ENCODE measurements around the gene S100A2.
"Not testable (repeated sequence)": the region's sequence is repeated elsewhere in the genome, so short reads cannot be mapped to it uniquely, and the experiment has no call there.

Gene S100A2

DNA sequence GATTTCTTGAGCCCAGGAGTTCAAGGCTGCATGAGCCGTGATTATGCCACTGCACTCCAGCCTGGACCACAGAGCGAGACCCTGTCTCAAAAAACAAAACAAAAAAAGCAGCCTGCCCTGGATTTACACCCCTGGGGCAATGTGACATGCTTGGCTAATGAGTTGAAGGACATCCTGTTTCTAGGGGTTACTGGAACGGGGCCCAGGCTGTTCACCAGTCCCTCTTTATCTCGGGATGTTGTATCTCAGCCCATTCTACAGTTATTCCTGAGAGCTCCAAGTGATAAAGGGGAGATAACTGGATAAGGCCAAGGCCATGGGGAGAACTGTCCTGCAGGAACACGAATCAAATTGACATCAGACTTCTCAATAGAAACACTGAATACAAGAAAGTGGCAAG, 21.7 kb upstream of the S100A2 start:
- CTCF ChIA-PET, result no interaction called here
- POLR2A ChIA-PET, result interaction anchor here (4.1 kb wide), 1 partner anchor 40 kb away, joined by 17 read pairs; the partner anchor contains the start of genes S100A1 and S100A13
- TF ChIP-seq HDGF (IDR thresholded peaks at IDR 0.05; ENCODE audit: borderline replicate concordance) (no peak), FOXA1 (IDR thresholded peaks at IDR 0.05) (no peak), CTBP1 (IDR thresholded peaks at IDR 0.05; ENCODE audit: borderline replicate concordance) (no peak), ZNF384 (IDR thresholded peaks at IDR 0.05) (no peak), ELF4 (IDR thresholded peaks at IDR 0.05) (no peak), L3MBTL2 (conservative IDR thresholded peaks at IDR 0.05) (no peak), FOXK2 (IDR thresholded peaks at IDR 0.05) (no peak)
- TF ChIP-seq, protein P1, sequence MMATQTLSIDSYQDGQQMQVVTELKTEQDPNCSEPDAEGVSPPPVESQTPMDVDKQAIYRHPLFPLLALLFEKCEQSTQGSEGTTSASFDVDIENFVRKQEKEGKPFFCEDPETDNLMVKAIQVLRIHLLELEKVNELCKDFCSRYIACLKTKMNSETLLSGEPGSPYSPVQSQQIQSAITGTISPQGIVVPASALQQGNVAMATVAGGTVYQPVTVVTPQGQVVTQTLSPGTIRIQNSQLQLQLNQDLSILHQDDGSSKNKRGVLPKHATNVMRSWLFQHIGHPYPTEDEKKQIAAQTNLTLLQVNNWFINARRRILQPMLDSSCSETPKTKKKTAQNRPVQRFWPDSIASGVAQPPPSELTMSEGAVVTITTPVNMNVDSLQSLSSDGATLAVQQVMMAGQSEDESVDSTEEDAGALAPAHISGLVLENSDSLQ (IDR thresholded peaks at IDR 0.05), result no peak
- peak; percentile 5 for DNase-seq (ENCODE audit: extremely low spot score)

DNA sequence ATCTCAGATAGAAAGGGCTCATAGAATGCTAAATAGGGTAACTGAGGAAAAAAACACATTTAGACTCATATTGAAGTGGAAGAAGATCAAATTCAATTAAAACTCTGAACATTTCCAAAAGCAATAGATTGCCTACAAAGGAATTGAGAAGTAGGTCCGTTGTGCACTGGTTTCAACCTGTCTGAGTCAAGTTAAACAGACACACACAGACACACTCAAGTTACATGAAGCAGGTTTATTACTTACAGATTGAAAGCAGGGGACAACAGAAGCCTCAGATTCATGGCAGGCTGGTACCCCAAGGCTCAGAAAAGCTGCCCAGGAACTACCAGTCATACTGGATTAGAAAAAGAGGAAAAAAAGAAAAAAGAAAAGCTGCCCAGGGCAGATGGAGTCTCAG, 20.7 kb upstream of the S100A2 start:
- DNase-seq (ENCODE audit: extremely low spot score), result no peak
- TF ChIP-seq ZNF384 (IDR thresholded peaks at IDR 0.05), result no peak
- no peak for TF ChIP-seq FOXK2 (IDR thresholded peaks at IDR 0.05)
- no peak for TF ChIP-seq FOXM1 (IDR thresholded peaks at IDR 0.05; ENCODE audit: borderline replicate concordance)
- TF ChIP-seq CTBP1 (IDR thresholded peaks at IDR 0.05; ENCODE audit: borderline replicate concordance), result no peak
- no peak for TF ChIP-seq L3MBTL2 (conservative IDR thresholded peaks at IDR 0.05)
- TF ChIP-seq ELF4 (IDR thresholded peaks at IDR 0.05), result no peak
- no peak for TF ChIP-seq FOXA1 (IDR thresholded peaks at IDR 0.05)
- TF ChIP-seq, protein P1 (IDR thresholded peaks at IDR 0.05), result no peak
- ChIA-PET CTCF (interaction anchor here (0.5 to 2.2 kb wide), 2 partner anchors 42 to 68 kb away, joined by 4 to 9 read pairs; partner anchors contain the start of genes S100A1 and S100A13), POLR2A (interaction anchor here (1.2 to 4.1 kb wide), 3 partner anchors 41 to 48 kb away, joined by 4 to 17 read pairs (median 5); partner anchors contain the start of genes CHTOP, S100A1 and S100A13)

DNA sequence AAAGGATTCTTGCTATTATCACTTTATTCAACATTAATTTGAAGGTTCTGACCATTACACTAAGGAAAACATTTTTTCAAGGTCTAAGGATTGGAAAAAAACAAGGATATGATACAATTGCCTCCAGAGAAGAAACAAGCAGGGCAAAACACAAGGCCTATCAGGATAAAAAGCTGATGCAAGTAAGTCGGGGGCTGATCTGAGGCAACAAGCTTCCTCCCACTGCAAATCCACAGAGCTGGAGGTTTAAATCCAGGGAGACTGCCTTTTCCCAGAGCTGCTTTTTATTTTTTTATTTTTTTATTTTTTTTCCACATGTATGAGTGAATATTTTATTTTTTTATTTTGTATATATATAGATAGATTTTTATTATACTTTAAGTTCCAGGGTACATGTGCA, 19.4 kb upstream of the S100A2 start:
- CTCF ChIA-PET, result interaction anchor here (0.7 to 2.2 kb wide), 5 partner anchors 15 to 52 kb away, joined by 4 to 9 read pairs (median 6); partner anchors contain the start of genes CHTOP, S100A1 and S100A13
- no peak for DNase-seq (ENCODE audit: extremely low spot score)
- TF ChIP-seq SUZ12 (IDR thresholded peaks at IDR 0.05), result no peak
- TF ChIP-seq, protein P1 (IDR thresholded peaks at IDR 0.05), result no peak
- no peak for TF ChIP-seq L3MBTL2 (conservative IDR thresholded peaks at IDR 0.05)
- no peak for TF ChIP-seq CTBP1 (IDR thresholded peaks at IDR 0.05; ENCODE audit: borderline replicate concordance)
- TF ChIP-seq FOXK2 (IDR thresholded peaks at IDR 0.05), result no peak
- TF ChIP-seq SP1 (IDR thresholded peaks at IDR 0.05), result no peak
- TF ChIP-seq BHLHE40 (IDR thresholded peaks at IDR 0.05; ENCODE audit: borderline replicate concordance), result no peak
- TF ChIP-seq LEF1 (IDR thresholded peaks at IDR 0.05; ENCODE audit: borderline replicate concordance), result no peak
- TF ChIP-seq ARNT (IDR thresholded peaks at IDR 0.05), result no peak
- POLR2A ChIA-PET, result interaction anchor here (1.0 to 4.1 kb wide), 3 partner anchors 42 to 50 kb away, joined by 4 to 17 read pairs (median 5); partner anchors contain the start of genes CHTOP, S100A1 and S100A13

DNA sequence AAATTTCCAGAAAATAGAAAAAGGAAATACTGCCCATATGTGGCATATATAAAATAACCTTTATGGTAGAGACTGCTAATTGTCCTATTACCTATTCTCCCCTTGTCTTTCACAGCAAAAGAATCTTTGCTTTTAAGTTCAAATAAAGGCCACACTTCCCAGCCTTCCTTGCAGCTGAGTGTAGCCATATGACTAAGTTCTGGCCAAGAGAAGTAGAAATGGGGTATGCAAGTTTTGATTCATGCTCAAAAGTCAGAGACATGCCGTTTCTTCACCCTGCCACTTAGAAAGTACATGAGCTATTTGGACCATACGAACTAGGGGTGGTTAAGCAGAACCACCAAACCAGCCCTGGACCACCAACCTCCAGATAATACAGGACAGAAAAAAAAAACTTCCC, 18.3 kb upstream of the S100A2 start:
- POLR2A ChIA-PET, result interaction anchor here (1.0 to 4.1 kb wide), 2 partner anchors 43 to 50 kb away, joined by 4 to 17 read pairs; partner anchors contain the start of genes CHTOP, S100A1 and S100A13
- no peak for DNase-seq (ENCODE audit: extremely low spot score)
- TF ChIP-seq LEF1 (IDR thresholded peaks at IDR 0.05; ENCODE audit: borderline replicate concordance) (no peak), TARDBP (IDR thresholded peaks at IDR 0.05) (no peak), HDGF (IDR thresholded peaks at IDR 0.05; ENCODE audit: borderline replicate concordance) (no peak), BHLHE40 (IDR thresholded peaks at IDR 0.05; ENCODE audit: borderline replicate concordance) (no peak), ARNT (IDR thresholded peaks at IDR 0.05) (no peak), SUZ12 (IDR thresholded peaks at IDR 0.05) (no peak), SP1 (IDR thresholded peaks at IDR 0.05) (no peak)
- CTCF ChIA-PET, result interaction anchor here (0.8 to 1.5 kb wide), 3 partner anchors 44 to 51 kb away, joined by 4 to 6 read pairs (median 4); partner anchors contain the start of gene CHTOP

DNA sequence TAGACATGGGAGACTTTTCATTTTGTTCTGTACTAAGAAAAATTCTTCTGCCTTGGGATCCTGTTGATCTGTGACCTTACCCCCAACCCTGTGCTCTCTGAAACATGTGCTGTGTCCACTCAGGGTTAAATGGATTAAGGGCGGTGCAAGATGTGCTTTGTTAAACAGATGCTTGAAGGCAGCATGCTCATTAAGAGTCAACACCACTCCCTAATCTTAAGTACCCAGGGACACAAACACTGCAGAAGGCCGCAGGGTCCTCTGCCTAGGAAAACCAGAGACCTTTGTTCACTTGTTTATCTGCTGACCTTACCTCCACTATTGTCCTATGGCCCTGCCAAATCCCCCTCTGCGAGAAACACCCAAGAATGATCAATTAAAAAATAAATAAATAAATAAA, 17.9 kb upstream of the S100A2 start:
- CTCF ChIA-PET; DNase-seq (ENCODE audit: extremely low spot score): not testable (repeated sequence)
- POLR2A ChIA-PET, result interaction anchor here (4.1 kb wide), 1 partner anchor 44 kb away, joined by 17 read pairs; the partner anchor contains the start of genes S100A1 and S100A13

DNA sequence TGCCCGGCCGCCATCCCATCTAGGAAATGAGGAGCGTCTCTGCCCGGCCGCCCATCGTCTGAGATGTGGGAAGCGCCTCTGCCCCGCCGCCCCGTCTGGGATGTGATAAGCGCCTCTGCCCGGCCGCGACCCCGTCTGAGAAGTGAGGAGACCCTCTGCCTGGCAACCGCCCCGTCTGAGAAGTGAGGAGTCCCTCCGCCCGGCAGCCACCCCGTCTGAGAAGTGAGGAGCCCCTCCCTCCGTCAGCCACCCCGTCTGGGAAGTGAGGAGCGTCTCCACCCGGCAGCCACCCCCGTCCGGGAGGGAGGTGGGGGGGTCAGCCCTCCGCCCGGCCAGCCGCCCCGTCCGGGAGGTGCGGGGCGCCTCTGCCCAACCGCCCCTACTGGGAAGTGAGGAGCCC, 17.2 kb upstream of the S100A2 start:
- DNase-seq (ENCODE audit: extremely low spot score); CTCF ChIA-PET; POLR2A ChIA-PET: not testable (repeated sequence)

DNA sequence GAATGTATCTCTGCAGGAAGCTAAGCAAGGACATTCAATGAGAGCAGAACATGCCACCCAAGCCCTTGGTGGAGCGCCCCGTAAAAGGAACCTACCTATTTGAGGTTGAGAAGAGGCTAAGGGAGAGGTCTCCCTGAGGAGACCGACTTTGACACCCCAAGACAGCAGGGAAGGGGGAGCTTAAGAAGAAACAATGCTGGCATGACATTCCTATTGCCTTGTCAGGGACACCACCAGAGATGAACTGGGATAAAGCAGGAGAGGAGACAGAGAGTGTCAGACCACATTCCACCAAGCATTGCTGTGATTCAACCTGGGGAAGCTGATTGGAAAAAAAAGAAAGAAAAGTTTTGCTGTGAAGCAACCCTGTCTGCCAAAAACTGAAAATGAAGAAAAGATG, 13.3 kb upstream of the S100A2 start:
- DNase-seq (ENCODE audit: extremely low spot score), result no peak
- ChIA-PET POLR2A (interaction anchor here (3.9 kb wide), 1 partner anchor 55 kb away, joined by 20 read pairs; the partner anchor contains the start of gene CHTOP), CTCF (interaction anchor here (2.7 kb wide), 1 partner anchor 46 kb away, joined by 11 read pairs; no protein-coding TSS in a partner anchor)
- no peak for TF ChIP-seq ELF4 (IDR thresholded peaks at IDR 0.05)
- TF ChIP-seq, protein P1 (IDR thresholded peaks at IDR 0.05), result no peak
- no peak for TF ChIP-seq BHLHE40 (IDR thresholded peaks at IDR 0.05; ENCODE audit: borderline replicate concordance)
- no peak for TF ChIP-seq ARNT (IDR thresholded peaks at IDR 0.05)
- TF ChIP-seq ZNF384 (IDR thresholded peaks at IDR 0.05), result no peak
- no peak for TF ChIP-seq HDGF (IDR thresholded peaks at IDR 0.05; ENCODE audit: borderline replicate concordance)
- no peak for TF ChIP-seq LEF1 (IDR thresholded peaks at IDR 0.05; ENCODE audit: borderline replicate concordance)
- TF ChIP-seq TARDBP (IDR thresholded peaks at IDR 0.05), result no peak
- no peak for TF ChIP-seq FOXM1 (IDR thresholded peaks at IDR 0.05; ENCODE audit: borderline replicate concordance)
- TF ChIP-seq FOXK2 (IDR thresholded peaks at IDR 0.05), result no peak
- TF ChIP-seq SP1 (IDR thresholded peaks at IDR 0.05), result no peak

Data from HEK293T (cell line).